ENCODE measurements around the gene EIF2B1.

Gene EIF2B1

DNA sequence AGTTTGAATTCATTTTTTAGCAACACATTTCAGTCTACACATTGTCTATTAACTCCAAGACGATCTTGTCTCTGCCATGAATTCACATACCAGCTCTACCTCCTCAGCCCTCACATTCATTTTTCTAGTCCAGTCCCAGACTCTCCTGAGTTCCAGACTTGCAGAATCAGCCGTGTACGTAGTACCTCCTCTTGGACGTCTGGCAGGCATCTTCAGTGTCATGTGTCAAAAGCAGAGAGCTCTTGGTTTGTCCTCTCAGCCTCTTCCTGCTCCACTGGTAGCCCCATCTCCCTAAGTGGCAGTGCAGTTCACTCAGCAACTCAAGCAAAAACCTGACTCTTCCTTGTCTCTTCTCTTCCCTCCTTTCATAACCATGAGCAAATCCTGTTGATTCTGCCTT lies 22.9 kb upstream of the EIF2B1 start:
- peaks cover 10 to 71% of the 10 kb centered on the region in 2 donors for H3K36me3 ChIP-seq (ENCODE audit: control insufficient read depth in 1 of 2, insufficient read depth in 2 of 2, low read length in 2 of 2)

DNA sequence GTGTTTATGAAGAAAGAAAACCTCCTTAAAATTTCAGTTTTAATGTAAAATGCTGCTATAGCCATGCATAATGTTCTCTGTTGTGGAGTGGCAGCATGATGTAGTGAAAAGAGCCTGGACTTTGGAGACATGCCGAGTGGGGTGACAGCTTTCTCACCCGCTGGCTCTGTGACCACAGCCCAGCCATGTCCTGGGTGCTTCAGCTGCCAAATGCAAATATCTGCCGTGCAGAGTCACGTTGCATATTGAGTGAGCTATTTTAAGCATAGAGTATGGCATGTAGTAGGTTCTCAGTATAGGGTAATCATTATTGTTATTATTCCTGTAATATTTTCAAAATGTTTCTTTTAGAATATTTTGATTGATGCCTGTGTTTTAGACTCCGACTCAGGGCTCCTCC lies 21.9 kb upstream of the EIF2B1 start:
- H3K9me3 ChIP-seq (ENCODE audit: control insufficient read depth in 1 of 2, low read length in 2 of 2) = no peaks in the 10 kb centered on the region
- H3K27me3 ChIP-seq (ENCODE audit: low read depth, low read length) = no peaks in the 10 kb centered on the region
- no peaks in the 10 kb centered on the region for H3K4me1 ChIP-seq (ENCODE audit: control insufficient read depth in 1 of 2, insufficient read depth in 2 of 2, low read length in 2 of 2)
- H3K4me3 ChIP-seq (ENCODE audit: low read depth in 1 of 2, low read length in 2 of 2) = no peak overlapping the region
- H3K36me3 ChIP-seq (ENCODE audit: control insufficient read depth in 1 of 2, insufficient read depth in 2 of 2, low read length in 2 of 2) = peaks cover 10 to 70% of the 10 kb centered on the region in 2 donors
- no peak overlapping the region for H3K27ac ChIP-seq (ENCODE audit: low read length)

More for the DNA sequence above, 22.9 kb upstream of the EIF2B1 start:
- no peaks in the 10 kb centered on the region for H3K27me3 ChIP-seq (ENCODE audit: low read depth, low read length)
- H3K4me1 ChIP-seq (ENCODE audit: control insufficient read depth in 1 of 2, insufficient read depth in 2 of 2, low read length in 2 of 2) = no peaks in the 10 kb centered on the region
- no peaks in the 10 kb centered on the region for H3K9me3 ChIP-seq (ENCODE audit: control insufficient read depth in 1 of 2, low read length in 2 of 2)
- H3K4me3 ChIP-seq (ENCODE audit: low read depth in 1 of 2, low read length in 2 of 2) = no peak overlapping the region
- H3K27ac ChIP-seq (ENCODE audit: low read length) = no peak overlapping the region

DNA sequence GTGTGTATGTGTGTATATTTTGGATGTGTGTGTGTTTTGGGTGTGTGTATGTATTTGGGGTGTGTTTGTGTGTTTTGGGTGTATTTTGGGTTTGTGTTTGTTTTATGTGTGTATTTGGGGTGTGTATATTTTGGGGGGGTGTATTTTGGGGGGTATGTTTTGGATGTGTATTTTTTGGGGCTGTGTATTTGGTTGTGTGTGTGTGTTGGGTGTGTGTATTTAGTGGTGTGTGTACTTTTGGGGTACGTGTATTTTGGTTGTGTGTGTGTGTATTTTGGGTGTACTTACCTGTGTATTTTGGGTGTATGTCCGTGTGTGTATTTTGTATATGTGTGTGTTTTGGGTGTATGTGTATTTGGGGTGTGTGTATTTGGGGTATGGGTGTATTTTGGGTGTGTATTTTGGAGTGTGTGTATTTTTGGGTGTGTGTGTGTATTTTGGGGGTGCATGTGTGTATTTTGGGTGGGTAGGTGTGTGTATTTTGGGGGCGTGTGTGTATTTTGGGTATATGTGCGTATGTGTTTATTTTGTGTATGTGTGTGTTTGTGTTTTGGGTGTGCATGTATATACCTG lies 20.7 kb upstream of the EIF2B1 start:
- Histone ChIP-seq H3K36me3 (ENCODE audit: control insufficient read depth in 1 of 2, insufficient read depth in 2 of 2, low read length in 2 of 2) (peaks cover 14 to 70% of the 10 kb centered on the region in 2 donors), H3K4me1 (ENCODE audit: control insufficient read depth in 1 of 2, insufficient read depth in 2 of 2, low read length in 2 of 2) (no peaks in the 10 kb centered on the region), H3K27ac (ENCODE audit: low read length) (no peak overlapping the region), H3K4me3 (ENCODE audit: low read depth in 1 of 2, low read length in 2 of 2) (no peak overlapping the region), H3K27me3 (ENCODE audit: low read depth, low read length) (no peaks in the 10 kb centered on the region), H3K9me3 (ENCODE audit: control insufficient read depth in 1 of 2, low read length in 2 of 2) (no peaks in the 10 kb centered on the region)

DNA sequence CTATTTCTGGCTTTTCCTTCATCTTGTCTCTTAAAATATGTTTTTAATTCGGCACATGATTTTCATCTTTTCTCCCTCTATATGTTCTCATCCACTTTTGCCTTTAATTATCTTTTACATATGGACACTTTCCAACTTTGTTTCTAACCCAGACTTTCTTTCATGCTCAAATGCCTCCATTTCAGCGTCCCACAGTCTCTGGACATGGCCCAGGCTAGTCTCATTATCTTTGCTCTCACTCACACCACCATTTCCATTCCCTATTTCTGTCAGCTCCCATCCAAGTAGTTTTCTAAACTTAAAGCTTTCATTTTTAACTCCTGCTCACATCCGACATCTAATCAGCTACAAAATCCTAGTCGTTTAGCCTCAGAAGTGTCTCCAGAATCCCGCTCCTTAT lies 14.9 kb upstream of the EIF2B1 start:
- Histone ChIP-seq H3K4me3 (ENCODE audit: low read depth in 1 of 2, low read length in 2 of 2) (no peak overlapping the region), H3K27ac (ENCODE audit: low read length) (no peak overlapping the region), H3K36me3 (ENCODE audit: control insufficient read depth in 1 of 2, insufficient read depth in 2 of 2, low read length in 2 of 2) (peaks cover 30 to 65% of the 10 kb centered on the region in 2 donors), H3K27me3 (ENCODE audit: low read depth, low read length) (no peaks in the 10 kb centered on the region), H3K4me1 (ENCODE audit: control insufficient read depth in 1 of 2, insufficient read depth in 2 of 2, low read length in 2 of 2) (no peaks in the 10 kb centered on the region), H3K9me3 (ENCODE audit: control insufficient read depth in 1 of 2, low read length in 2 of 2) (no peaks in the 10 kb centered on the region)

DNA sequence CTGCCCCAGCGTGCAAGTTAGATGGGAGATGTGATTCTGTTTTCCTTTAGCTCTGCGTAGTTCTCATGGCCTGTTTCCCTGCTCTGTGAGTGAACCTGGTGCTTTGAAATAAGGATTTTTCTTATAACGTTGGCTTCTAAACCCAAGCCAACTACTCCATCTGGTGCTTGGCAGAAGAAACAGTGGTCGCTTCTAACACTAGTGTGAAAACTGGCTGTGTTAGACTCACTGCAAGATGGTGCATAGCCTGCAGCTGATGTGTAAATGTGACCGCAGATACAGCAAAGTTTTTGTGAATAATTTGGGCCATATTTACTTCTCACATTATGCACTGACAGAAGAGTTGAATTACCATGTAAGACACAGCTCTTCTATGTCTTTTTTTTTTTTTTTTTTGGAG lies 12.4 kb upstream of the EIF2B1 start:
- Histone ChIP-seq H3K4me3 (ENCODE audit: low read depth in 1 of 2, low read length in 2 of 2) (no peak overlapping the region), H3K27me3 (ENCODE audit: low read depth, low read length) (no peaks in the 10 kb centered on the region), H3K9me3 (ENCODE audit: control insufficient read depth in 1 of 2, low read length in 2 of 2) (no peaks in the 10 kb centered on the region), H3K27ac (ENCODE audit: low read length) (no peak overlapping the region), H3K36me3 (ENCODE audit: control insufficient read depth in 1 of 2, insufficient read depth in 2 of 2, low read length in 2 of 2) (peaks cover 30 to 60% of the 10 kb centered on the region in 2 donors), H3K4me1 (ENCODE audit: control insufficient read depth in 1 of 2, insufficient read depth in 2 of 2, low read length in 2 of 2) (no peaks in the 10 kb centered on the region)

DNA sequence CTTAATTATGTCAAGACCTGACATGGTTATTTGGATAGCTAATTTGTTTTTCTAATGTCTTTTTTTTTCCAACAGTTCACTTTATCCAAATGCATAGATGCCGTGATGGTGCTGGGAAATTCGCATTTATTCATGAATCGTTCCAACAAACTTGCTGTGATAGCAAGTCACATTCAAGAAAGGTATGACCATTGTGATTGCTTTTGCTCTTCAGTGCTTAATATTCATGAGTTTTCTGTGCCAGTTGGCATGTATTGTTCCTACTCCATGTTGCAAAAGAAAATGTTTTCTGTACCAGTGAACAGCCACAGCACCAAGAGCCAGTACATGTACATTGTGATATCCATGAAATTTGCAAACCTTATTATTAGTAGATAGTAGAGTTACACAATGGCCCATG lies 11.9 kb upstream of the EIF2B1 start:
- H3K4me3 ChIP-seq (ENCODE audit: low read depth in 1 of 2, low read length in 2 of 2) = no peak overlapping the region
- H3K27ac ChIP-seq (ENCODE audit: low read length) = no peak overlapping the region
- H3K36me3 ChIP-seq (ENCODE audit: control insufficient read depth in 1 of 2, insufficient read depth in 2 of 2, low read length in 2 of 2) = peaks cover 30 to 56% of the 10 kb centered on the region in 2 donors
- no peaks in the 10 kb centered on the region for H3K27me3 ChIP-seq (ENCODE audit: low read depth, low read length)
- no peaks in the 10 kb centered on the region for H3K9me3 ChIP-seq (ENCODE audit: control insufficient read depth in 1 of 2, low read length in 2 of 2)
- H3K4me1 ChIP-seq (ENCODE audit: control insufficient read depth in 1 of 2, insufficient read depth in 2 of 2, low read length in 2 of 2) = no peaks in the 10 kb centered on the region

DNA sequence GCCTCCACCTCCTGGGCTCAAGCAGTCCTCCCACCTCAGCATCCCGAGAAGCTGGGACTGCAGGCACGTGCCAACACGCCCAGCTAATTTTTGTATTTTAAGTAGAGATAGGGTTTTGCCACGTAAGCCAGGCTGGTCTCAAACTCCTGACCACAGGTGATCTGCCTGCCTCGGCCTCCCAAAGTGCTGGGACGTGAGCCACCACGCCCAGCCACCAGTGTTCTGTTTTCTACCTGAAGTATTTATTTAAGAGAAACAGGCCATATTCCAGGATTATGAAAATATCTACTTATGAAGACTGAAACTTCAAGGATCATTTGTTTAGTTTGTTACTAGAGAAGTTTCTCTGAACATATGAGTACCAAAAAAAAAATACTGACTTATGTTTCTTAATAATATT lies 10.4 kb upstream of the EIF2B1 start:
- H3K4me1 ChIP-seq (ENCODE audit: control insufficient read depth in 1 of 2, insufficient read depth in 2 of 2, low read length in 2 of 2) = no peaks in the 10 kb centered on the region
- peaks cover 26 to 42% of the 10 kb centered on the region in 2 donors for H3K36me3 ChIP-seq (ENCODE audit: control insufficient read depth in 1 of 2, insufficient read depth in 2 of 2, low read length in 2 of 2)
- H3K27ac ChIP-seq (ENCODE audit: low read length) = no peak overlapping the region
- no peaks in the 10 kb centered on the region for H3K9me3 ChIP-seq (ENCODE audit: control insufficient read depth in 1 of 2, low read length in 2 of 2)
- H3K4me3 ChIP-seq (ENCODE audit: low read depth in 1 of 2, low read length in 2 of 2) = no peak overlapping the region
- H3K27me3 ChIP-seq (ENCODE audit: low read depth, low read length) = no peaks in the 10 kb centered on the region

DNA sequence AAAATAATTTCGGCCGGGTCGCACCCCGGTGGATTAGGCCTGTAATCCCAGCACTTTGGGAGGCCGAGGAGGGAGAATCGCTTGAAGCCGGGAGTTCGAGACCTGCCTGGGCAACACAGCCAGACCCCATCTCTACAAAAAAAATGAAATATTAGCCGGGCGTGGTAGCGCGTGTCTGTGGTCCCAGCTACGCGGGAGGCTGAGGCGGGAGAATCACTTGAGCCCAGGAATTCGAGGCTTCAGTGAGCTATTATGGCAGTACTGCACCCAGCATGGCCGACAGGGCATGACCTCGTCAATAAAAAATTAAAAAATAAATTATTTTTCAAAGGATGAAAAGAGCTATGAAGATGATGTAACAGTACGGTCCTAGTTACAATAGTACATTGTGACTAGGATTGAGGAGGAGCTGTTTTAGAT lies 666 bp upstream of the EIF2B1 start:
- Histone ChIP-seq H3K9me3 (ENCODE audit: control insufficient read depth in 1 of 2, low read length in 2 of 2) (no peaks in the 10 kb centered on the region), H3K4me3 (ENCODE audit: low read depth in 1 of 2, low read length in 2 of 2) (peak overlapping the region; percentile 98 to 99), H3K27ac (ENCODE audit: low read length) (peak overlapping the region; percentile 96), H3K4me1 (ENCODE audit: control insufficient read depth in 1 of 2, insufficient read depth in 2 of 2, low read length in 2 of 2) (peaks cover 0 to 22% of the 10 kb centered on the region in 2 donors), H3K36me3 (ENCODE audit: control insufficient read depth in 1 of 2, insufficient read depth in 2 of 2, low read length in 2 of 2) (peaks cover 15 to 20% of the 10 kb centered on the region in 2 donors), H3K27me3 (ENCODE audit: low read depth, low read length) (no peaks in the 10 kb centered on the region)

DNA sequence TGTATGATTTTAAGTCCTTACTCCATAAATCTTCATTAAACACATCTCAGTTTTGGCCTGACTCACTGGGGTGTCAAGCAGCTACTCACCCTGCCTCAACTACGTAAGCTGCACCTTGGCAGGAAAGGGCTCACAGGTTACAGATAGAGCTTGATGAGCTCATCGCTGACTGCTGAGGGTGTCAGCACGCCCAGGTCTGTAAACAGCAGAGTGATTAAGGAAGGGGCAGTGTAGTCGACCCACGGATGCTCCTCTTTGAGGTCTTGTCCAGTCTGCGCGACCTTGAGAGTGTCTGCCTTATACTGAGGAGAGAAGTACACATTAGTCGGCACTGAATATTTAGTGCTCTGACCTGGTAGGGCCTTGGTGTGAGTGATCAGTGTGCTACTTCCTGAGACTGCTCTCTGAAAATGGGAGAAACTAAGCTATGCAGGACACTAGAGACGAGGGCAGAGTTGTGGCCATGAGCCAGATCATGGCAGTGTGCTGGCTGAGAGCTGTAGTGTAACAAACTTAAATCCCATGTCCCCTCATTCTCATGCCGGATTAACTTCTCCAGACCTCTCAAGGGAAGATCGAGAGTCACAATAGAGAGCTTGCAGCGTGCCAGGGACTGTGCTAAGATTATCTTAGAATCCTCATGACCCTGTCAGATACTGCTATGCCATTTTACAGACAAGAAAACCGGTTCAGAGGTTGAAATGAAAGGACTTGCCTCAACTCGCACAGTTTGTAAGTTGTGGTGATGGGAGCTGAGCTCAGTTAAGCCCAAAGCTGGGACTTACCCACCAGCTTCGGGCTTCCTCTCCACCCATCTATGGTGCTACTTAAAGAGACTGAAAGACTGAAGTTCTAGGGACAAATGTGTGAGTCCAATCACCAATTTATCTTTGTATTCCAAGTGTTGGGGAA lies 11.6 kb downstream of the EIF2B1 start:
- no peak overlapping the region for H3K27ac ChIP-seq (ENCODE audit: low read length)
- no peaks in the 10 kb centered on the region for H3K9me3 ChIP-seq (ENCODE audit: control insufficient read depth in 1 of 2, low read length in 2 of 2)
- H3K4me1 ChIP-seq (ENCODE audit: control insufficient read depth in 1 of 2, insufficient read depth in 2 of 2, low read length in 2 of 2) = no peaks in the 10 kb centered on the region
- no peak overlapping the region for H3K4me3 ChIP-seq (ENCODE audit: low read depth in 1 of 2, low read length in 2 of 2)
- no peaks in the 10 kb centered on the region for H3K27me3 ChIP-seq (ENCODE audit: low read depth, low read length)
- peaks cover 52 to 78% of the 10 kb centered on the region in 2 donors for H3K36me3 ChIP-seq (ENCODE audit: control insufficient read depth in 1 of 2, insufficient read depth in 2 of 2, low read length in 2 of 2)

DNA sequence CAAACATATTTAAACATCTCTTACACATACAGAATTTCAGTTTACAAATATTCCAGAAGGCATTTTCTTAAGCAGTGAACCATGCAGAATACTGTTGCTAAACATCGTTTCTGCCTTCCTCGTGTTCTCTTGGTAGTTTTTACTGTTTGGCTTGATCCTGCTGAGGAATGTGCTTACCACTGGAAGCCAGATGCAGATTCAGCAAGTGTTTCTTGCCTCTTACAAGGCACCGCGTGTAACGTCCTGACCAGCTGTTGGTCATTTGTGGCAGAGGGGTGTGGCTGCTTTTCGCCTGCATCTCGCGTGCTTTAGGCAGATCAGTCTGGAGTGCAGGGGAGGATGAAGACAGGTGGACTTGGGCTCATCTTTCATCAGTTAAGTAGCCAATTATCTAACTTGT lies 12.4 kb downstream of the EIF2B1 start:
- no peaks in the 10 kb centered on the region for H3K4me1 ChIP-seq (ENCODE audit: control insufficient read depth in 1 of 2, insufficient read depth in 2 of 2, low read length in 2 of 2)
- no peak overlapping the region for H3K27ac ChIP-seq (ENCODE audit: low read length)
- no peaks in the 10 kb centered on the region for H3K9me3 ChIP-seq (ENCODE audit: control insufficient read depth in 1 of 2, low read length in 2 of 2)
- no peaks in the 10 kb centered on the region for H3K27me3 ChIP-seq (ENCODE audit: low read depth, low read length)
- H3K36me3 ChIP-seq (ENCODE audit: control insufficient read depth in 1 of 2, insufficient read depth in 2 of 2, low read length in 2 of 2) = peaks cover 50 to 78% of the 10 kb centered on the region in 2 donors
- H3K4me3 ChIP-seq (ENCODE audit: low read depth in 1 of 2, low read length in 2 of 2) = no peak overlapping the region

DNA sequence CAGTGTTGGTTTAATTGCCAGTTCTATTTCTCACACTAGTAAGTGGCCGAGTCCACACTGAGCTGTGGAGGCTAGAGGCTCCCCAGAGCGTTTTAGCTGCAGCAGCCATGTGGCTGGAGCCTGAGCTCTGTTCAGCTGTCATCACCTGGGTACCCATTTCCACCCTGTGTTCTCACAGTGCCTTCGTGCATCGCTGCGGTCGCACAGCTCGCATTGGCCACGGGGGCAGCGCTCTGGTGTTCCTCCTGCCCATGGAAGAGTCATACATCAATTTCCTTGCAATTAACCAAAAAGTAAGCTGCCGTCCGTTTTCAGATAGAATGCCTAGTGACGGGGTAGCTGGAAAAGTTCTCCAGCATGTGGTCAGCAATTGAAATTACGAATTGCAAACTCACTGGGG lies 15.9 kb downstream of the EIF2B1 start:
- Histone ChIP-seq H3K27me3 (ENCODE audit: low read depth, low read length) (no peaks in the 10 kb centered on the region), H3K36me3 (ENCODE audit: control insufficient read depth in 1 of 2, insufficient read depth in 2 of 2, low read length in 2 of 2) (peaks cover 68 to 84% of the 10 kb centered on the region in 2 donors), H3K4me1 (ENCODE audit: control insufficient read depth in 1 of 2, insufficient read depth in 2 of 2, low read length in 2 of 2) (no peaks in the 10 kb centered on the region), H3K9me3 (ENCODE audit: control insufficient read depth in 1 of 2, low read length in 2 of 2) (no peaks in the 10 kb centered on the region), H3K27ac (ENCODE audit: low read length) (no peak overlapping the region), H3K4me3 (ENCODE audit: low read depth in 1 of 2, low read length in 2 of 2) (no peak overlapping the region)
